Measurements from ENCODE around the gene NPFF.

NPFF gene

GRCh38 chr12:53474819-53475218, 32.5 kb downstream of the NPFF start:
- DNase-seq (ENCODE audit: low spot score), result no peak

DNA sequence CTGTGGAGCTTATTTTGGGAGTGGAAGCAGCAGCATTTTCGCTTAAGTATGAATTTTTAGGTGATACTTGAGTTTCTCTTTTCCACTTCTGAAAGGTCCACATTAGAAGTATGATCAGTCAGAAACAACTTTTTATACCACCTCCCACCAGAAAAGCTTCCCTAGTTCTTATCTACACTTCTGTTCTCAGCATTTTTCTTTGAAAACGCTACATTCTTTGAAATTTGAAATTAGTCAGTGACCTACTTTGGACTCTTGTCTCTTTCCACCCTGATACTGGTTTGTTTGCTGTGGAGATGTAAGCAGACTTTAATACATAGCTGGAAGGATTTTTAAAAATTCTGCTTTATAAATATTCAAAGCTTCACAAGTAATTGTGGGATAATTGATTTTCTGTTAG, 33.2 kb downstream of the NPFF start:
- no peak for DNase-seq (ENCODE audit: low spot score)

DNA sequence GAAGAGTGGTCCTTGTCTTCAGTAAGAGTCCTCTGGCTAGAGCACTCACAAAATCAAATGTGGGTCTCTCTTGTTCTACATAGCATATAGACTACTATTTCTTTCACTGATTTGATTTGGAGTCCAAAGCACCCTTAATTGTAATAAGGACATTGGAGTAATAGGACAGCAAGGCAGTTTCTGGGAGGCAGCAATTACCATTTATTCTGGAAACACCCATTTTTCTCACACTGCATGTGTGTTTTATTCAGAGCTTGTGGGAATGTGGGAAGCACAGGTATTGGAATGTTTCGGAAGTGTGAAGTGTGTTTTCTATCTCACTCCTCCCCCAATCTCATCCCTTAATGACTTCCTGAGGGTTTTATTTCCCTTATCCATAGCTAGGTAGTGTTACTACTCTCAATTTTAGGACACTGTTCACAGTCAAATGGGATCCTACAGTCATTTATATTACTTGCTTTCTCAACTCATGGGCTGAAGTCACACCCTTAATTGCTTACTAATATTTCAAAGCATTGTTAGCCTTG, 35.2 kb downstream of the NPFF start:
- no peak for DNase-seq (ENCODE audit: low spot score)

GRCh38 chr12:53468282-53468681, 39.0 kb downstream of the NPFF start:
- DNase-seq (ENCODE audit: low spot score), result no peak

- no peak for DNase-seq (ENCODE audit: low spot score)
Measured at GRCh38 chr12:53467880-53468279, 39.4 kb downstream of the NPFF start.

- no peak for DNase-seq (ENCODE audit: low spot score)
Measured at GRCh38 chr12:53467082-53467481, 40.2 kb downstream of the NPFF start.

GRCh38 chr12:53466640-53467039, 40.6 kb downstream of the NPFF start:
- DNase-seq (ENCODE audit: low spot score), result no peak

- DNase-seq (ENCODE audit: low spot score), result no peak
Measured at GRCh38 chr12:53465679-53466078, 41.6 kb downstream of the NPFF start.

- no peak for DNase-seq (ENCODE audit: low spot score)
Measured at GRCh38 chr12:53464685-53465418, 42.4 kb downstream of the NPFF start.

- no peak for DNase-seq (ENCODE audit: low spot score)
Measured at GRCh38 chr12:53463802-53464560, 43.3 kb downstream of the NPFF start.

GRCh38 chr12:53462935-53463334, 44.3 kb downstream of the NPFF start:
- no peak for DNase-seq (ENCODE audit: low spot score)

DNA sequence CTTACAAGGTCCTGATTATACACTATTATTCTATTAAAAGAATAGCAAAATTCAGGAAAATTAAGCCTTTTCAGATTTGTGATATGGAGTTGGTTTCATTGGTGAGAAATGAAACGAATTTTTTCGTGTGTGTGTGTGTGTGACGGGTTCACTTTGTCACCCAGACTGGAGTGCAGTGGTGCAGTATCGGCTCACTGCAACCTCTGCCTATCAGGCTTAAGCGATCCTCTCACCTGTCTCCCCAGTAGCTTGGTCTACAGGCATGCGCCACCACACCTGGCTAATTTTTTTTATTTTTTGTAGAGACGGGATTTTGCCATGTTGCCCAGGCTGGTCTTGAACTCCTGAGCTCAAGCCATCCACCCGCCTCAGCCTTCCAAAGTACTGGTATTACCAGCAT, 45.7 kb downstream of the NPFF start:
- DNase-seq (ENCODE audit: low spot score), result no peak

GRCh38 chr12:53461059-53461458, 46.2 kb downstream of the NPFF start:
- DNase-seq (ENCODE audit: low spot score), result no peak

DNA sequence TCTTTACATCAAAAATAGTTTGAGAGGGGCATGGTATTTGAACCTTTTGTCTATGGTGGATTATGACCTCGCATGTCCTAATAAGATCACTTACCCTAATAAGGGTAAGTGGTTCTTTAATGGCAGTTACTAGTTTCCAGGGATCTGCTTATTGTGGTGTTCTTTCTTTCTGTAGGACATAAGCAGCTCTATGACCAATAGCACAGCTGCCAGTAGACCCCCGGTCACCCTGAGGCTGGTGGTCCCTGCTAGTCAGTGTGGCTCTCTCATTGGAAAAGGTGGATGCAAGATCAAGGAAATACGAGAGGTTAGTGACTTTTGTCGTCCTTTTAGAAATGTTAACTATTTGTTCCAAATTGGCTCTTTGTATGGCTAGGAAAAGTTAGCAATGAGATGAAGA, 48.2 kb downstream of the NPFF start:
- no peak for DNase-seq (ENCODE audit: low spot score)
